ENCODE measurements around the gene NOS1.

GRCh38 chr12:117344716-117345115 lies 16.7 kb downstream of the NOS1 start:
- TF ChIP-seq POLR2A (IDR thresholded peaks at IDR 0.05; ENCODE audit: low read depth, low read length) (no peak), POLR2AphosphoS5 (IDR thresholded peaks at IDR 0.05; ENCODE audit: low read depth, low read length) (no peak)
